ENCODE results near the gene SARM1. TPM values are rescaled to one million over a fixed set of nuclear protein-coding genes. Genes with fewer than 3 reads are reported as not detected.

SARM1 gene
- total and polyA plus RNA-seq, 2 experiments from 2014 or later, result 14.5 to 19.5 TPM

DNA sequence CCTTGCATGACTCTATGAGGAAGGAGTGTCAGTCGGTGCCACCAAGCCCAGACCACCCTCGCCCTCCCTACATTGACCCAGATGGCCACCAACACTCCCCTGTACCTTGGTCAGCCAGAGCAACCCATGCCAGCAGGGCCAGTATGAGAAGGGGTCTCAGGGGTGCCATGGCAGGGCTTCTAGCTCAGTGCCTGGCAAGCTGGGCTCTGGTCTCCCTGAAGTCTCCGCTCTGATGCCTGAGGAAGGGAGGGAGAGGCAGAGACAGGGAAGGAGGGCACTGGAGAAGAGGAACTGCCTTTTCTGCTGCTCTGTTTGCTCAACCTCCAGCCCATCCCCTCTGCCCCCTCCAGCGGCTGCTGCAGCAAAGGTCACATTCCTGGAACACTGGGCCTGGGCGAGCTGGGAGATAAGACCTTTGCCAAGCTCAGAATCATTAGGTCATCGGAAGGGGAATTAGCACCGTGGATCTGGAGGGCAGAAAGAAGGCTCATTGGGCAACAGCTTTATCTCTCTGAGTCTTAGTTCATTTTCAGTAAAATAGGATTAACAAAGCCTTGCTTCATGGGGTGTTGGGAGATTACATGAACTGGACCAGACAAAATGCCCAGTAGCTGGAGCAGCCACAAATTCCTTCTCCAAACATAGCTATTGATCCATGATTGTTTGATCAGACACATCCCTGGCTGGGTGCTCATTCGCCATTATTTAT is 1.3 kb upstream of the SARM1 start, which contains the start of gene VTN:
VTN (minus strand) TSS at position 273 of the 709 bp plus-strand sequence; CDS start at position 169, 104 bp downstream.
- Histone ChIP-seq H3K27me3 (peaks cover 7% of the 10 kb centered on the region), H3K9me2 (replicated peaks; ENCODE audit: insufficient read depth) (no peaks in the 10 kb centered on the region), H3K27ac (peak within 1 kb of the TSS; percentile 92), H3K79me2 (peaks cover 8% of the 10 kb centered on the region), H2AFZ (no peak within 1 kb of the TSS), H4K20me1 (ENCODE audit: insufficient read depth, poor library complexity, severe bottlenecking) (peaks cover 13% of the 10 kb centered on the region), H3K4me2 (peak within 1 kb of the TSS; percentile 89), H3K4me3 (no peak within 1 kb of the TSS), H3K9me3 (ENCODE audit: low read depth) (no peaks in the 10 kb centered on the region), H3K4me1 (ENCODE audit: insufficient read depth) (peaks cover 24% of the 10 kb centered on the region), H3K36me3 (replicated peaks; ENCODE audit: insufficient read depth, low read depth) (no peaks in the 10 kb centered on the region)
- DNase-seq (ENCODE audit: low spot score), result peak; percentile 89
- TF ChIP-seq, protein P1, sequence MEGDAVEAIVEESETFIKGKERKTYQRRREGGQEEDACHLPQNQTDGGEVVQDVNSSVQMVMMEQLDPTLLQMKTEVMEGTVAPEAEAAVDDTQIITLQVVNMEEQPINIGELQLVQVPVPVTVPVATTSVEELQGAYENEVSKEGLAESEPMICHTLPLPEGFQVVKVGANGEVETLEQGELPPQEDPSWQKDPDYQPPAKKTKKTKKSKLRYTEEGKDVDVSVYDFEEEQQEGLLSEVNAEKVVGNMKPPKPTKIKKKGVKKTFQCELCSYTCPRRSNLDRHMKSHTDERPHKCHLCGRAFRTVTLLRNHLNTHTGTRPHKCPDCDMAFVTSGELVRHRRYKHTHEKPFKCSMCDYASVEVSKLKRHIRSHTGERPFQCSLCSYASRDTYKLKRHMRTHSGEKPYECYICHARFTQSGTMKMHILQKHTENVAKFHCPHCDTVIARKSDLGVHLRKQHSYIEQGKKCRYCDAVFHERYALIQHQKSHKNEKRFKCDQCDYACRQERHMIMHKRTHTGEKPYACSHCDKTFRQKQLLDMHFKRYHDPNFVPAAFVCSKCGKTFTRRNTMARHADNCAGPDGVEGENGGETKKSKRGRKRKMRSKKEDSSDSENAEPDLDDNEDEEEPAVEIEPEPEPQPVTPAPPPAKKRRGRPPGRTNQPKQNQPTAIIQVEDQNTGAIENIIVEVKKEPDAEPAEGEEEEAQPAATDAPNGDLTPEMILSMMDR (IDR thresholded peaks at IDR 0.05; ENCODE audit: poor library complexity), result no peak
- TF ChIP-seq EZH2phosphoT487 (IDR thresholded peaks at IDR 0.05; ENCODE audit: low read depth, severe bottlenecking, unreplicated experiment) (no peak), EZH2 (IDR thresholded peaks at IDR 0.05; ENCODE audit: borderline replicate concordance) (no peak)
- 17% methylated on average over 8 of the region's 8 CpGs for WGBS (ENCODE audit: low lambda C conversion rate, missing lambda C conversion rate)

DNA sequence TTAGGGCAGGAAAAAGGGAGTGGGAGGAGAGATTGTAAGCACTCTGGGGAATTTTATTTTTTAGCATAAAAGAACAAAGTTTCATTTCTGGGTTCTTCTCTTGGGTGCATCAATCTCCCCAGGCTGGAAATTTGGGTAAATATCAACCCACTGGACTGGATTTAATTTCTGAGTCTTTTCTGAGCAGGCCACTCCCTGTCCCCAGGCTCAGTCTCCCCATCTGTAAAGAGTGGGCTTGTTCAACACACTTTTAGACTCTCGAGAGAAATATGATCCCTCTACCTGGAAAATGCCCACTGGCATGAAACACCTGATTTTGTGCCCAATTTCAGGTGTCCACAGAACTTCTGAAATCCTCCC is 770 bp upstream of the SARM1 start:
- peaks cover 13% of the 10 kb centered on the region for H4K20me1 ChIP-seq (ENCODE audit: insufficient read depth, poor library complexity, severe bottlenecking)
- H3K4me3 ChIP-seq, result no peak overlapping the region
- H3K36me3 ChIP-seq (replicated peaks; ENCODE audit: insufficient read depth, low read depth), result no peaks in the 10 kb centered on the region
- no peak for DNase-seq (ENCODE audit: low spot score)
- H2AFZ ChIP-seq, result no peak overlapping the region
- WGBS (ENCODE audit: low lambda C conversion rate, missing lambda C conversion rate), result 40% methylated on average over 1 of the region's 1 CpG
- H3K27me3 ChIP-seq, result peaks cover 7% of the 10 kb centered on the region
- no peaks in the 10 kb centered on the region for H3K9me3 ChIP-seq (ENCODE audit: low read depth)
- peaks cover 8% of the 10 kb centered on the region for H3K79me2 ChIP-seq
- no peak for TF ChIP-seq EZH2 (IDR thresholded peaks at IDR 0.05; ENCODE audit: borderline replicate concordance)
- TF ChIP-seq, protein P1 (IDR thresholded peaks at IDR 0.05; ENCODE audit: poor library complexity), result no peak
- no peak for TF ChIP-seq EZH2phosphoT487 (IDR thresholded peaks at IDR 0.05; ENCODE audit: low read depth, severe bottlenecking, unreplicated experiment)
- H3K4me2 ChIP-seq, result peak overlapping the region; percentile 89
- peaks cover 24% of the 10 kb centered on the region for H3K4me1 ChIP-seq (ENCODE audit: insufficient read depth)
- H3K27ac ChIP-seq, result peak overlapping the region; percentile 92
- H3K9me2 ChIP-seq (replicated peaks; ENCODE audit: insufficient read depth), result no peaks in the 10 kb centered on the region

DNA sequence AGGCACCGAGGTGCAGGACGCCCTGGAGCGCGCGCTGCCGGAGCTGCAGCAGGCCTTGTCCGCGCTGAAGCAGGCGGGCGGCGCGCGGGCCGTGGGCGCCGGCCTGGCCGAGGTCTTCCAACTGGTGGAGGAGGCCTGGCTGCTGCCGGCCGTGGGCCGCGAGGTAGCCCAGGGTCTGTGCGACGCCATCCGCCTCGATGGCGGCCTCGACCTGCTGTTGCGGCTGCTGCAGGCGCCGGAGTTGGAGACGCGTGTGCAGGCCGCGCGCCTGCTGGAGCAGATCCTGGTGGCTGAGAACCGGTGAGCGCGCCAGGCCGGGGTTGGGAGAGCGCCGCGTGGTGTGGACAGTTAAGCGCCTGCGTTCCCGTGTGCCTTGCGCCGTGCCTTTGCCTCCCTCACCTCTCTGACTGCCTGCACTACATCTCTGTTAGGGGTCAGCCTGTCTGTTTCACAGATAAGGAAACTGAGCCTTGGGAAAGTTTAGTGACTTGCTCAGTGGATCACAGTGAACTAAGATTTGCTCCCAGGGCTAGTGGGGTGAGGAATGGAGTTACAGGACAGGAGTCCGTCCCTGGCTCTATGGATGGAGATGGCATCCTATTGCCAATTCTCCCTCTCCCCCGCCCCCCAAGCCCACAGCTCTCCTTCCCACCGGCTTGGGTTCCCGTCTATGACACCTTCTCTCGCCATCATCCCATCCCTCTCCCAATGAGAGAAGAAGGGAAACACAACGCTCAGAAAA is 880 bp downstream of the SARM1 start:
- peak; percentile 47 for DNase-seq (ENCODE audit: low spot score)

More for the DNA sequence above, 880 bp downstream of the SARM1 start:
- no peaks in the 10 kb centered on the region for H3K9me2 ChIP-seq (replicated peaks; ENCODE audit: insufficient read depth)
- no peak for TF ChIP-seq EZH2phosphoT487 (IDR thresholded peaks at IDR 0.05; ENCODE audit: low read depth, severe bottlenecking, unreplicated experiment)
- no peak for TF ChIP-seq EZH2 (IDR thresholded peaks at IDR 0.05; ENCODE audit: borderline replicate concordance)
- TF ChIP-seq, protein P1 (IDR thresholded peaks at IDR 0.05; ENCODE audit: poor library complexity), result no peak
- H3K27ac ChIP-seq, result peak overlapping the region; percentile 73
- H3K4me3 ChIP-seq, result peak overlapping the region; percentile 72
- 14% methylated on average over 51 of the region's 53 CpGs for WGBS (ENCODE audit: low lambda C conversion rate, missing lambda C conversion rate)
- H3K4me1 ChIP-seq (ENCODE audit: insufficient read depth), result peaks cover 24% of the 10 kb centered on the region
- H3K9me3 ChIP-seq (ENCODE audit: low read depth), result no peaks in the 10 kb centered on the region
- peaks cover 8% of the 10 kb centered on the region for H3K79me2 ChIP-seq
- H4K20me1 ChIP-seq (ENCODE audit: insufficient read depth, poor library complexity, severe bottlenecking), result peaks cover 13% of the 10 kb centered on the region
- H3K27me3 ChIP-seq, result peaks cover 7% of the 10 kb centered on the region
- H3K4me2 ChIP-seq, result peak overlapping the region; percentile 89
- no peaks in the 10 kb centered on the region for H3K36me3 ChIP-seq (replicated peaks; ENCODE audit: insufficient read depth, low read depth)
- H2AFZ ChIP-seq, result peak overlapping the region; percentile 53
